Measurements from ENCODE around the gene MPIG6B. TPM values are rescaled to one million over a fixed set of nuclear protein-coding genes. Genes with fewer than 3 reads are reported as not detected.
A peak's percentile ranks its signal among the peaks of the same experiment; 100 is the strongest.

MPIG6B gene, protein sequence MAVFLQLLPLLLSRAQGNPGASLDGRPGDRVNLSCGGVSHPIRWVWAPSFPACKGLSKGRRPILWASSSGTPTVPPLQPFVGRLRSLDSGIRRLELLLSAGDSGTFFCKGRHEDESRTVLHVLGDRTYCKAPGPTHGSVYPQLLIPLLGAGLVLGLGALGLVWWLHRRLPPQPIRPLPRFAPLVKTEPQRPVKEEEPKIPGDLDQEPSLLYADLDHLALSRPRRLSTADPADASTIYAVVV
- not detected in 2 replicates for total RNA-seq

DNA sequence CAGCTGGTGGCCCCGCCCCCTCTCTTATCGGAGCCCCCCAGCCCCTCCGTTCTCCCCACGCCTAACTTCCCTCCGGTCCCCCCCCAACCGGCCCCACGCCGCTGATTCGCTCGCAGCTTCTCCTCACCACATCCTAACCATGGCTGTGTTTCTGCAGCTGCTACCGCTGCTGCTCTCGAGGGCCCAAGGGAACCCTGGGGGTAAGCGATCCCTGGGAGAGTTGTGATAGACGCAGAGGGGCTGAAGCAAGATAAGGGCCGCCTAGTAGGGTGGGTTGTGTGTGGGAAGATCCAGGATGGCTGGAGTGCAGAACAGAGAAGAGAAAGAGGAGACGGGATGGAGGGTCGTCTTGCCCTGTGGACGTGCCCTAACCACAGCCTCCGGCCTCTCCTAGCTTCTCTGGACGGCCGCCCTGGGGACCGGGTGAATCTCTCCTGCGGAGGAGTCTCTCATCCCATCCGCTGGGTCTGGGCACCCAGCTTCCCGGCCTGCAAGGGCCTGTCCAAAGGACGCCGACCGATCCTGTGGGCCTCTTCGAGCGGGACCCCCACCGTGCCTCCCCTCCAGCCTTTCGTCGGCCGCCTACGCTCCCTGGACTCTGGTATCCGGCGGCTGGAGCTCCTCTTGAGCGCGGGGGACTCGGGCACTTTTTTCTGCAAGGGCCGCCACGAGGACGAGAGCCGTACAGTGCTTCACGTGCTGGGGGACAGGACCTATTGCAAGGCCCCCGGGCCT, at the start of gene MPIG6B:
Gene MPIG6B, plus strand, starts transcription at position 129 of the 735 bp plus-strand sequence. Its CDS starts 11 bp downstream, at position 140.
- DNase-seq (ENCODE audit: low read depth in 2 of 2): no peak

GRCh38 chr6:31676322-31676903, 46.8 kb upstream of the MPIG6B start:
- DNase-seq (ENCODE audit: low read depth in 2 of 2): no peak

DNA sequence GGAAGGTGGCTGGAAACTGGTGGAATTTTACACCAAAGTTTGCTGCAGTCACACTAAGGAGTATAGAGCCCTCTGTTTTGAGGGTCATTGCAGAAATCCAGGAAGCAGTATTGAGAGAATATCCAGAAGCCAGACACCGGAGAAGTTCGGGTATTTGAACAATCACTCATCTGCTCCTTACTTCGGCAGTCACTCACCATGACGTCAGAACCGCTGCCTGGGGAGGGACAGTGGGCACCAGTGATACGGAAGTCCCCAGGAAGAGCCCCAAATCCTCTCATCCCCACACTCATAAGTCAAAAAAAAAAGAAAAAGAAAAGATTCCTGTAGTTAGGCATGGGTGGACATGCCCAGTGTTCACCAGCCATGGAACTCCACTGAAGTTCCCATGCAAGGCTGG, 46.3 kb upstream of the MPIG6B start:
- DNase-seq (ENCODE audit: low read depth in 2 of 2): no peak

DNA sequence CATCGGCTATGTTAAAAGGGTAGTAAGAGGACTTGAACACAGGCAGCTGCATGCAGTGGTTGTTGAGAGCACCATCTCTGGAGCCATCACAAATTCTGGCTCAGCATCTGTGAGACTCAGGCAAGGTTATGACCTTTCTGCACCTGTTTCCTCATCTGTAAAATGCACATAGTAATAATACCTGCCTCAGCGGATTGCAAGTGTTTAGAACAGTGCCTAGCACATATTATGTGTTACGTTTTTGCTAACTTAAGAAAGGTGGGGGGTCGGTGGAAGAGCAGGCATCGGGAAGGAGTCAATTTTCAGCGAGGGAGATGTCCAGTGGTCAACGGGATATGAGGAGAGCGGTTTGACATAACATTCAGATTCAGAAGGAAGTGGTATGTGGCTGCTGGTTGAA, 45.2 kb upstream of the MPIG6B start:
- no peak for DNase-seq (ENCODE audit: low read depth in 2 of 2)

DNA sequence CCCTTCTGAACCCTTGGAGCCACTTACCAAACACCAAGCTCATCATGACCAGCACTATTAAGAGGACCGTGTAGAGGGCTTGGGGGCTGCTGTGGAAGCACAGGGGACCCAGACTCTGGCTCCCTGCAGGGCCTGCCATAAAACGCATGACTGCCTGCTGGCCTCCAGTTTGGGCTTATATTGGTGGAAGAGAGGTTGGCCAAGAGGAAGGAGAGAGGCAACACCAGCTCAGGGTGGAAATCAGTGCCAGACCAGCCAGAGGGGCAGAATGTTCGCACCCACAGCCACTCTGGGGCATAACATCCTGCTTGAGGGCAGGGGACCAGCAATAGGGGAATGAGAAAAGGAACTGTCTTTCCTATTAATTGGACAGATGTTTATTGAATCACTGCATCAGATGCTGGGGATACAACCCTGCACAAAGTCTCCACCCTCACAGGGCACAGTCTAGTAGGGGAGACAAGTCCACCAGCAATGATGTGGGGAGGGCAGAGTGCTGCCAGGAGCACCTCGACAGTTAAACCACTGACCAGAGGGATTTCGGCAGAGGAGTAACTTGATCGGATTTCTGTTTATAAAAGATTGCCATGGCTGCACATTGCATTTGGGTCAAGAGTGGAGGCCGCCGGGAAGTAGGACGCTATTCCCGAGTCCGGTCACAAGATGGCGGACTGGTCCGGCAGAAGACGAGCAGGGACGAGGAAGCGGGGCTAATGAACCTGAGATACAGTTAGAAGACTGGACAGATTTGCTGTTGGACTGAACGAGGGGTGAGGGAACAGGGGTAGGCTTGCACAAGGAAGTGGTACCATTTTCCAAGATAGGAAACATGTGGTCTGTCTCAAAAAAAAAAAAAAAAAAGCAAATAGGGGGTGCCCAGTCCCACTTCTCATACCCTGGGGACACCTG, 42.7 kb upstream of the MPIG6B start, which contains the start of gene LY6G5C:
Gene LY6G5C, minus strand, starts transcription at position 842 of the 909 bp plus-strand sequence. Its CDS starts 694 bp downstream, at position 148.
- DNase-seq (ENCODE audit: low read depth in 2 of 2): peak; percentile 74 to 86

DNA sequence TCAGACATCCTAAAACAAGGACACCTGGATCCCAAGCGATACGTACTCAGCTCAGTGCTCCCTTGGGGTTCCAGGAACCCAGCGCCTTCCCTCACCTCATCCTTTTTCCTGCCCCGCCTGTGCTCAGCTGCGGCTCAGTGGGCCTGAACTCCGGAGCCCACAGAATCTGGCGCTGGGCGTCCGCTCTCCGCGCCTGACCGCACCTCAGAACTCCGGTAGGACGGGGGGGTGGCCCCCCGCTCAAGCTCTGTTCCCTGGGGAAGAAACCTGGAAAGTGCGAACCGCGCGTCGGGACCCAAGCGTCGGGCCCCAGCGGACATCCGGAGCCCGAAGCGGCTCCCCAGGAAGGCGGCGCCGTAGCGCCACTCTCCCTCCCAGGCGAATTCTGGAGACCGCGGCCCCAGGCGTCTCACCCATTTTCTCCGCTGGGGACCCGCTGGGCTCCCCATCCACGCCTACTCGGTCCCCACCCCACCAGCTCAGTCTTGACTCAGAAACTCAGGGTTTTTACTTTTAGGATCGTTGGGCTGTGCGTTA, 42.0 kb upstream of the MPIG6B start:
- peak in 1 of 2 donors; percentile 30 for DNase-seq (ENCODE audit: low read depth in 2 of 2)

DNA sequence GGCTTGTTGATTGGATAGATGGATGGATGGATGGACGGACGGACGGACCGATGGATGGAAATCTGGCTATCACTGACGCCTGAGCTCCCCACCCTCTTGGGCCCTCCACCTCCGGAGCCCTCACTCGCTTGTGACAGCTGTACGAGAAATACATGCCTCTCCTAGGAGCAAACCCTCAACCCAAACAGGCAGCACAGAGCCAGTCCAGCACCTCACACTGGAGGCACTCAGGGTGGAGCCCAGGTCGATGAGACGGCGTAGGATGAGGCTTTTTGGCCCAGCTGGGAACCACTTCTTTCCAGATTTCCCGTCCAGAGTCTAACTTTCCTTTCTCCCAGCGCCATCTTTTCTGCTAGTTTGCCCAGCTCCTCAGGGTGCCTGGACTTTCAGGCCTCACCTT, 39.6 kb upstream of the MPIG6B start:
- no peak for DNase-seq (ENCODE audit: low read depth in 2 of 2)

GRCh38 chr6:31686483-31686882, 36.7 kb upstream of the MPIG6B start:
- DNase-seq (ENCODE audit: low read depth in 2 of 2): no peak

DNA sequence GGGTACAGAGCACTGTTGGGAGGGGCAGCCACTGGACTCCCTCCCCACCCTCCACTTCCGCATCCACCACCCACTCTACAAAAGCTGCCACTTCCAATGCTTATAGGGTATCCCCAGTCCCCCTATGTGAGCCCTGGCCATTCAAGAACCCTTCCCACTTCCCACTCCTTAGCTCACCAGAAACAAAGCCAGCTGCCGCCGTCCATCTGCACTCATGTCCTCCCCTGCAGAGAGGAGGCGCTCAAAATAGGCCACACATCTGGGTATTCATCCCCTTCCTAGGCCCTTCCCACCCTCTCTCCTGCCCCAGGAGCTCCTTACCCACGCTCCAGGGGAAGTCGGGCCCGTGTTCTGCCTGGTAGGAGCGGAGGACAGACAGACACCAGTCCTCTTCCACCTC, 35.9 kb upstream of the MPIG6B start:
- DNase-seq (ENCODE audit: low read depth in 2 of 2): no peak

GRCh38 chr6:31687860-31688693, 35.1 kb upstream of the MPIG6B start:
- DNase-seq (ENCODE audit: low read depth in 2 of 2): no peak

- no peak for DNase-seq (ENCODE audit: low read depth in 2 of 2)
Observed at GRCh38 chr6:31689249-31690110, 33.7 kb upstream of the MPIG6B start.

GRCh38 chr6:31690231-31691077, 32.7 kb upstream of the MPIG6B start:
- DNase-seq (ENCODE audit: low read depth in 2 of 2): no peak

- DNase-seq (ENCODE audit: low read depth in 2 of 2): no peak
Observed at GRCh38 chr6:31691078-31691463, 32.1 kb upstream of the MPIG6B start.

DNA sequence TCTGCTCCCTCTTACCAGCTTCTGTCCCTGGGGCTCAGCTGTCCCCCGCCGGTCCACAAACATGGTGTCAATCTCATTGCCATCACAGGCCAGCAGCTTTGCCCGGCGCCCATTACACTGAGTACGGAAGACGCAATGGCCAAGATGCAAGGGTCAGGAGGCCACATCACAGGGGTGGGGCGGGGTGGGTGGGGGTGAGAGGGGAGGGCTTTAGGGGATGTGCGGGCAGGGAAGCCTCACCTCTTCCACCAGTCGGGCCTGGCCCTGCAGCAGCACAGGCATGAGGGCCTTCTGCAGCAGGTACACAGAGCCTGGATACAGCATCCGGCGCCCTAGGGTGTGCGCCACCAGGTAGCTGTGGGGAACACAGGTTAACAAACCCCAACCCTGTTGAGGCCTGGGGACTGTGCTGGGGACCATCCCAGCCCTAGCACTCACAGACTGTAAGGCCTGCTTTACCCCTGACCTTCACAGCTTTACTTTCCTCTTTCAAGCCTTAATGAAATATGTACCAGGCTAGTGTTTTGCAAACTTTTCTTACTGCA, 31.5 kb upstream of the MPIG6B start:
- DNase-seq (ENCODE audit: low read depth in 2 of 2): no peak

DNA sequence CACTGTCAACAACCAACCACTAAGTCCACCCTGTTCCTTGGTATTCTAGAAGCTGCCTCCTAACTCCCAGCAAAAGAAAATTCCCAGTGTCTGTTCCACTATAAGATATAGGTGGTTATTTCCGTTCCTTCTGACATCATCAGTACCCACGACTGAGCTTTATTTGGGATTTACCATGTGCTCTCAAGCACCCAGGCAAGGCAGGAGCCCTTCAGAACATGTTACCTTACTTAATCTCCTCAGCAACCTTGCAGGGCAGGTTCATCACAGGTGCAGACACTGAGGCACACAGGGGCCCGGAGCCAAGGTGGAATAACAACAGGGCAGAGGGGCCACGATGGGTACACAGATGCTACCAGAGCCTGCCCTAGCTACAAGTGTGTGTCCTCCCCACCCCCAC, 30.8 kb upstream of the MPIG6B start:
- no peak for DNase-seq (ENCODE audit: low read depth in 2 of 2)

- DNase-seq (ENCODE audit: low read depth in 2 of 2): no peak
Observed at GRCh38 chr6:31692886-31693285, 30.3 kb upstream of the MPIG6B start.

- no peak for DNase-seq (ENCODE audit: low read depth in 2 of 2)
Observed at GRCh38 chr6:31693535-31693934, 29.6 kb upstream of the MPIG6B start.

GRCh38 chr6:31697555-31697954, 25.6 kb upstream of the MPIG6B start:
- DNase-seq (ENCODE audit: low read depth in 2 of 2): peak in 1 of 2 donors; percentile 33
